Kasumi-1 (cell line): ENCODE measurements around the gene SLC11A1.

ENCODE experiments used
- DNase-seq, 2 experiments: peaks; one replicate each; lab custom pipeline; 2025; lab: John Stamatoyannopoulos, UW

The SLC11A1 gene

GRCh38 chr2:218367415-218368149 lies 14.5 kb upstream of the SLC11A1 start:
- DNase-seq, result peak; percentile 31 to 32

DNA sequence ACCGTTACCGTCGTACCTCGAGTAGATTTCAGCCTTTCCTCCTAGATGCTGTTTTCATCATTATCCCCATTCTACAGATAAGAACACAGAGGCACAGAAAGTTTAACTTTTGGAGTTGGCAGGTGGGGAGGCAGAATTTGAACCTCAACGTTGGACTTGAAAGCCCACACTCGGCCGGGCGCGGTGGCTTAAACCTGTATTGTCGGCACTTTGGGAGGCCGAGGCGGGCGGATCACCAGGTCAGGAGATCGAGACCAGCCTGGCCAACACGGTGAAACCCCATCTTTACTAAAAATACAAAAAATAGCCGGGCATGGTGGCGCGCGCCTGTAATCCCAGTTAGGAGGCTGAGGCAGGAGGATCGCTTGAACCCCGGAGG lies 13.9 kb upstream of the SLC11A1 start:
- no peak for DNase-seq

- DNase-seq, result no peak
Measured at GRCh38 chr2:218368621-218369153, 13.4 kb upstream of the SLC11A1 start.

DNA sequence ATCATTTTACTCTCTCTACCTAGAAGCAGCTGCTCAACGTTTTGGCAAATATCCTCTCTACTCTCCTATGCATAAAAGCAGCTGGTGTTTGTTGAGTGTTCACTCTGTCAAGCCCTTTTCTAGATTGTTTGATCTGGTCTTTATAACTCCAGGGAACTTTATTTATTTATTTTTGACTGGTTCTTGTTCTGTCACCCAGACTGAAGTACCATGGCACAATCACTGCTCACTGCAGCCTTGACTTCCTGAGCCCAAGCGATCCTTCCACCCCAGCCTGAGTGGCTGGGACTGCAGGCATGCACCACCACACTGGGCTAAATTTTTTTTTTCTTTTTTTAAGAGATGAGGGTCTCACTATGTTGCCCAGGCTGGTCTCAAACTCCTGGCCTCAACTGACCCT lies 12.7 kb upstream of the SLC11A1 start:
- DNase-seq, result no peak

DNA sequence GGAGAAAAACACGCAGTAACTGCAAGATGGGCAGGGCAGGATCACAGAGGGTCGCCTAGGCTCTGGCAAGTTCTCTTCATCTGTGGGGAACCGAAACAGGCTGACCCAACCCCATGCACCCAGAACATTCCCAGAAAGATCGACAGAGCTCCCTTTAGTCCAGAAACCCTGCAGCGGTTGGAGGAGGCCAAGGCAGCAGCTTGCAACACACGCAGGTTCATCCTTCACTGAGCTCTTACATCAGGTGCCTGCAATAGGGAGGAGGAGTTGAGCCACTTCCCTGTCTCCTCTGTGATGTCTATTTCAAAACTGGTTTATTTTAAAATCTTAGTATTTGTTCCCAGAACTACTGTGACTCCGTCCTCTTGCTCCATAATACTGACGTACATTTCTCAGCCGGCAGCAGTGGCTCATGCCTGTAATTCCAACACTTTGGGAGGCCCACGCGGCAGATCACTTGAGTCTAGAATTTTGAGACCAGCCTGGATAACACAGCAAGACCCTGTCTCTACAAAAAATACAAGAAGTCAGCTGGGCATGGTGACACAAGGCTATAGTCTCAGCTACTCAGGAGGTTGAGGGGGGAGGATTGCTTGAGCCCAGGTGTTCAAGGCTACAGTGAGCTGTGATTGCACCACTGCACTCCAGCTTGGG lies 11.5 kb upstream of the SLC11A1 start:
- peak; percentile 10 to 13 for DNase-seq

- DNase-seq, result no peak
Measured at GRCh38 chr2:218371983-218372350, 10.1 kb upstream of the SLC11A1 start.

DNA sequence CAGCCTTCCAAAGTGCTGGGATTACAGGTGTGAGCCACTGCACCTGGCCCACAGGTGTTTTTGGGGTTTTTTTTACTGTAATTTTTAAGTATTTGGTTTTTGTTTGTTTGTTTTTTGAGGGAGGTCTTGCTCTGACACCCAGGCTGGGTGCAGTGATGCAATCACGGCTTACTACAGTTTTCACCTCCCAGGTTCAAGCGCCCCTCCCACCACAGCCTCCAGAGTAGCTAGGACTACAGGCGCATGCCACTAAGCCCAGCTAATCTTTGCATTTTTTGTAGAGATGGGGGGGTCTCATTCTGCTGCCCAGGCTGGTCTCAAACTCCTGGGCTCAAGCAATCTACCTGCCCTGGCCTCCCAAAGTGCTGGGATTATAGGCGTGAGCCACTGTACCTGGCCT lies 7.3 kb upstream of the SLC11A1 start:
- no peak for DNase-seq

DNA sequence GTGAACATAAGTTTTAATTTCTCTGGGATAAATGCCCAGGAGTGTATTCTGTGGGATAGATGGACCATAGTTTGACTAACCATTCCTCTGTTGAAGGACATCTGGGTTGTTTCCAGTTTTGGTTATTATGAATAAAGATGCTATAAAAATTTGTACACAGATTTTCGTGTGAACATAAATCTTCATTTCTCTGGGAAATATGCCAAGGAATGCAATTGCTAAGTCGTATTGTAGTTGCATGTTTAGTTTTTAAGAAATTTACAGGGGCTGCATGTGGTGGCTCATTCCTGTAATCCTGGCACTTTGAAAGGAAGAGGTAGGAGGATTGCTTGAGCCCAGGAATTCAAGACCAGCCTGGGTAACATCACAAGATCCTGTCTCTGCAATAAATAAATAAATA lies 6.9 kb upstream of the SLC11A1 start:
- no peak for DNase-seq

DNA sequence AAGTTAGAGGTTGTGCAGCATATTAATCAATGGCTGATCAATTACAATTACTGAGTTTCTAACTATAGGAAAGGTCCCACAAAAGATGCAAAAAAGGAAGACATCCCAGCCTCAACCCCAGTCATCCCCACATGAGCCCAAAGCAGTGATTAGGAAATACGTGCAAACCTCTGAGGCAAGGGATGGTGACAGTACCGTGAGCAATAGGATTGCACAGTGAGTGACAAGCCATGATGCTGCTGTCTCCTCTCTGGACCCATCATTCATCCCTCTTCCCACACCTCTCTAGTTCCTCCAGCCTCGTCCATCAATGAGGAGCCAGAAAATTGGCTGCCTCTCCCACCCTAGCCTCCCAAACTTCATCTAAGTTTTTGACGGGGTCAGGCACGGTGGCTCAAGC lies 4.0 kb upstream of the SLC11A1 start:
- no peak for DNase-seq

DNA sequence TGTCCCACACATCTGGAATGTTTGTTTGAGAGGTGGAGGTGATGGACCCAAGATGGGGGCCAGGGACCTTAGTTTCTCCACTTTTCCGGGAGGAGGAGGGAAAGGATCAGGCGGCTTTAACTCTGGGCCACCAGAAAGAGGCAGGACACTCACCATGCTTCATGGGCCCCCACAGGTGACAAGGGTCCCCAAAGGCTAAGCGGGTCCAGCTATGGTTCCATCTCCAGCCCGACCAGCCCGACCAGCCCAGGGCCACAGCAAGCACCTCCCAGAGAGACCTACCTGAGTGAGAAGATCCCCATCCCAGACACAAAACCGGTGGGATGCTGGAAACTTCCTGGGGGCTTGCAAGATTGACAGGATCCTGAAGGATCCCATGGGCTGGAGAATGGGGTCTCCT lies 712 bp downstream of the SLC11A1 start:
- no peak for DNase-seq

DNA sequence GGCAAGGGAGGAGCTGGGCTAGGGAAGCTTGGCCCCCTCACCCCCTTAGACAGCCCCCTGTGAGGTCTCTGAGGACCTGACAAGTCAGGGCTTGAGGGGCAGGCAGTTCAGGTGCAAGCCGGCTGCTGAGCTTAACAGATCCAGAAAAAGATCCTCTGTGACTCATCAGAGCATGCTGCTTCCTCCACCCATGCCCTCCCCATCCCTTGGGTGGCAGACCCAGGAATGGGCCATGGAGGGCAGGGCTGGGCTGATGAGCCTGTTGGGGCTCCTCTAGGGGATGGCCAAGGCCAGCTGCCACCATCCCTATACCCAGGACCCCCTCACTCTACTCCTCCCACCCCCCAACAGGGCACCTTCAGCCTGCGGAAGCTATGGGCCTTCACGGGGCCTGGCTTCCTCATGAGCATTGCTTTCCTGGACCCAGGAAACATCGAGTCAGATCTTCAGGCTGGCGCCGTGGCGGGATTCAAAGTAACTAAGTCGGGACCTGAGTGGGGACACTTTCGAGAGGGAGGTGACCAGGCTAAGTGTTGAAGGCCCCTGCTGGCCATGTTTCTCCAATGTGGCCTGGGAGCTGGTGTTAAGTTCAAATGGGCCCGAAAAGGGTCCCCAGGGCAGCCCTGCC lies 1.9 kb downstream of the SLC11A1 start:
- DNase-seq, result no peak

- no peak for DNase-seq
Measured at GRCh38 chr2:218384975-218385374, 2.9 kb downstream of the SLC11A1 start.

GRCh38 chr2:218386505-218387368 lies 4.7 kb downstream of the SLC11A1 start:
- DNase-seq, result no peak

GRCh38 chr2:218387369-218388194 lies 5.5 kb downstream of the SLC11A1 start:
- DNase-seq, result no peak

- no peak for DNase-seq
Measured at GRCh38 chr2:218389333-218390150, 7.5 kb downstream of the SLC11A1 start.

DNA sequence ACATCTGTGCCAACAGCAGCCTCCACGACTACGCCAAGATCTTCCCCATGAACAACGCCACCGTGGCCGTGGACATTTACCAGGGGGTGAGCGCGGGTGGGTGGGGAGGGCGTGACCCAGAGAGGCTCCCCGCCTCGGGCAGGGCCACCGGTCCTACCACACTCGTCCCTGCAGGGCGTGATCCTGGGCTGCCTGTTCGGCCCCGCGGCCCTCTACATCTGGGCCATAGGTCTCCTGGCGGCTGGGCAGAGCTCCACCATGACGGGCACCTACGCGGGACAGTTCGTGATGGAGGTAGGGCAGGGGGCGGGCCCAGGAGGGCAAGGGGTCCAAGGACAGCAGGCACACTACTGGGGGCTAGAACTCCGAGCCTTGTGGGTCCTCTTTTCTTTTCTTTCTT lies 9.1 kb downstream of the SLC11A1 start:
- DNase-seq, result no peak

- no peak for DNase-seq
Measured at GRCh38 chr2:218392459-218392858, 10.4 kb downstream of the SLC11A1 start.

DNA sequence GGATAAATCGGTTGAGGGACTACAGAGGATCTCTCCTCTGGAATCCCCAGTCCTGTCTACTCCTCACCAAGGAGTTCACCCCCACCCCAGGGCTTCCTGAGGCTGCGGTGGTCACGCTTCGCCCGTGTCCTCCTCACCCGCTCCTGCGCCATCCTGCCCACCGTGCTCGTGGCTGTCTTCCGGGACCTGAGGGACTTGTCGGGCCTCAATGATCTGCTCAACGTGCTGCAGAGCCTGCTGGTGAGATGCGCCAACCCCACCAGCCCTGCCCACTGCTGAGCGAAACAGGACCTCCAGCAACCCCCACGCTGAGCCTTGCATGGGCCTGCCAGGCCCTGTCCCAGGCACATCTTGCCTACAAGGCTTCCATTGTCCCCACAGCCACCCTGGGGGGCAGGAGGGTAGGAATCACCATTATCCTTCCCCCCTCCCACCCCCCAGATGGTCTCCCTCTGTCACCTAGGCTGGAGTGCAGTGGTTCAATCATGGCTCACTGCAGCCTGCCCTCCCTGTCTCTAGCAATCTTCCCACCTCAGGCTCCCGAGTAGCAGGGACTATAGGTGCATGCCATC lies 10.9 kb downstream of the SLC11A1 start:
- no peak for DNase-seq

DNA sequence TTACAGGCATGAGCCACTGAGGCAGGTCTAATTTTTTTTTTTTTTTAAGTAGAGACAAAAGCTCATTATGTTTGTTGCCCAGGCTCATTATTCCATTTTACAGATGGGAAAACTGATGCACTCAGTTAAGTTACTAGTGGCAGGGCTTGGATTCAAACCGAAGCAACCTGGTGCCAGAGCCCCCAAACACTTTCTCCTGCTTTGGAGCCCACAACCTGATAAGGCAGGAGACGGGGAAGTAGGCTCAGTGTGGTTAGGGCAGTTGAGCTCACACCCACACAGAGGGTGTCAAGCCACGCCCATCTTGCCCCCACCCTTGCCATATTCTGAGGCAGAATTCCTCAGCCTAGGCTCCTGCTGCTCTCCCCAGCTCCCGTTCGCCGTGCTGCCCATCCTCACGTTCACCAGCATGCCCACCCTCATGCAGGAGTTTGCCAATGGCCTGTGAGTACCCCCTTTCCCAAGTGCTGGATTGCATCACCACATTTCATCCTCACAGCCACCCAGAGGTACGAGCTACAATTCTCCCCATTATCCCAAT lies 11.7 kb downstream of the SLC11A1 start:
- peak in 1 of 2 experiments; percentile 23 for DNase-seq
